ENCODE results near the gene METTL14.

Gene METTL14

GRCh38 chr4:118753096-118753495 is 67.9 kb downstream of the METTL14 start:
- Histone ChIP-seq H3K36me3 (ENCODE audit: insufficient read depth) (no peaks in the 10 kb centered on the region), H2AFZ (ENCODE audit: low read depth) (no peak overlapping the region), H3K4me3 (IDR thresholded peaks at IDR 0.05; ENCODE audit: insufficient read depth, low read depth, low read length) (no peak overlapping the region), H3K4me2 (no peak overlapping the region), H3K27ac (no peak overlapping the region), H3K79me2 (ENCODE audit: insufficient read depth, low read depth) (no peaks in the 10 kb centered on the region), H3K9ac (no peak overlapping the region), H4K20me1 (ENCODE audit: insufficient read depth) (no peaks in the 10 kb centered on the region), H3K4me1 (ENCODE audit: low read depth, poor library complexity, severe bottlenecking) (no peaks in the 10 kb centered on the region), H3K27me3 (ENCODE audit: insufficient read depth, low read depth) (no peaks in the 10 kb centered on the region)
- no peak for TF ChIP-seq CTCF (conservative IDR thresholded peaks at IDR 0.05; ENCODE audit: low read depth, low read length)

- Histone ChIP-seq H2AFZ (ENCODE audit: low read depth) (no peak overlapping the region), H3K9ac (no peak overlapping the region), H3K4me2 (no peak overlapping the region), H3K4me3 (IDR thresholded peaks at IDR 0.05; ENCODE audit: insufficient read depth, low read depth, low read length) (no peak overlapping the region), H3K79me2 (ENCODE audit: insufficient read depth, low read depth) (no peaks in the 10 kb centered on the region), H4K20me1 (ENCODE audit: insufficient read depth) (no peaks in the 10 kb centered on the region), H3K27ac (no peak overlapping the region), H3K27me3 (ENCODE audit: insufficient read depth, low read depth) (no peaks in the 10 kb centered on the region), H3K36me3 (ENCODE audit: insufficient read depth) (no peaks in the 10 kb centered on the region), H3K4me1 (ENCODE audit: low read depth, poor library complexity, severe bottlenecking) (no peaks in the 10 kb centered on the region)
- no peak for TF ChIP-seq CTCF (conservative IDR thresholded peaks at IDR 0.05; ENCODE audit: low read depth, low read length)
Observed at GRCh38 chr4:118753685-118754084, 68.5 kb downstream of the METTL14 start.

- Histone ChIP-seq H4K20me1 (ENCODE audit: insufficient read depth) (no peaks in the 10 kb centered on the region), H3K4me2 (no peak overlapping the region), H3K4me3 (IDR thresholded peaks at IDR 0.05; ENCODE audit: insufficient read depth, low read depth, low read length) (no peak overlapping the region), H3K79me2 (ENCODE audit: insufficient read depth, low read depth) (no peaks in the 10 kb centered on the region), H3K9ac (no peak overlapping the region), H3K27me3 (ENCODE audit: insufficient read depth, low read depth) (no peaks in the 10 kb centered on the region), H2AFZ (ENCODE audit: low read depth) (no peak overlapping the region), H3K36me3 (ENCODE audit: insufficient read depth) (no peaks in the 10 kb centered on the region), H3K4me1 (ENCODE audit: low read depth, poor library complexity, severe bottlenecking) (peaks cover 10% of the 10 kb centered on the region), H3K27ac (no peak overlapping the region)
- no peak for TF ChIP-seq CTCF (conservative IDR thresholded peaks at IDR 0.05; ENCODE audit: low read depth, low read length)
Observed at GRCh38 chr4:118754890-118755289, 69.7 kb downstream of the METTL14 start.

GRCh38 chr4:118755438-118756226 is 70.4 kb downstream of the METTL14 start:
- H4K20me1 ChIP-seq (ENCODE audit: insufficient read depth), result no peaks in the 10 kb centered on the region
- H3K4me3 ChIP-seq (IDR thresholded peaks at IDR 0.05; ENCODE audit: insufficient read depth, low read depth, low read length), result no peak overlapping the region
- H3K4me2 ChIP-seq, result no peak overlapping the region
- no peak overlapping the region for H3K27ac ChIP-seq
- H3K36me3 ChIP-seq (ENCODE audit: insufficient read depth), result no peaks in the 10 kb centered on the region
- no peak for TF ChIP-seq CTCF (conservative IDR thresholded peaks at IDR 0.05; ENCODE audit: low read depth, low read length)
- peaks cover 17% of the 10 kb centered on the region for H3K4me1 ChIP-seq (ENCODE audit: low read depth, poor library complexity, severe bottlenecking)
- H3K27me3 ChIP-seq (ENCODE audit: insufficient read depth, low read depth), result no peaks in the 10 kb centered on the region
- no peaks in the 10 kb centered on the region for H3K79me2 ChIP-seq (ENCODE audit: insufficient read depth, low read depth)
- H3K9ac ChIP-seq, result no peak overlapping the region
- H2AFZ ChIP-seq (ENCODE audit: low read depth), result no peak overlapping the region
